Stimulated activated CD8-positive, alpha-beta memory T cell treated with anti-CD3 and anti-CD28 coated beads, Interleukin-15, amount 100 ng/mL, for 24 hours (primary cell): ENCODE results near the gene NDNF.

Experiments used
- DNase-seq: peaks from one replicate; pipeline ENCODE4 v3.0.0-alpha.2; 2020; ENCODE audit warnings: low read depth

Gene NDNF

DNA sequence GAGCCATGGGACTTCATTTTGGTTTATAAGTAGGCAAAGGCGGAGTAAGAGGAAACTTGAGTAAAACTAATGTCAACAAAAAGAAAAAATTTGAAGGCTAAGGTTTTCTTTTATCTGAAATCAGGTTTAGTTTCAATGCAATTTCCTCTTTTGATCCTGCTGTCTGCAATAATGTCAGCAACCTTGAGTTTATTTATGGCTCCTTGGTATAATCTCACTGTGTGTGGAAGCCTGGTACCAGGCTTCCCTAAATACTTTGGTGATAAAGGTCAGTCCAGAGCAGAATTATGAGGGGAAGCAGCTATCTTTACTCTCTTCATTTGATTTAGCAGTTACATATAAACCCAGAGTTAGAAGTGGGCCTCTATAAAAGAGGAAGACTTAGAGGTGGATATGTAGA, 57.8 kb downstream of the NDNF start:
- no peak for DNase-seq

DNA sequence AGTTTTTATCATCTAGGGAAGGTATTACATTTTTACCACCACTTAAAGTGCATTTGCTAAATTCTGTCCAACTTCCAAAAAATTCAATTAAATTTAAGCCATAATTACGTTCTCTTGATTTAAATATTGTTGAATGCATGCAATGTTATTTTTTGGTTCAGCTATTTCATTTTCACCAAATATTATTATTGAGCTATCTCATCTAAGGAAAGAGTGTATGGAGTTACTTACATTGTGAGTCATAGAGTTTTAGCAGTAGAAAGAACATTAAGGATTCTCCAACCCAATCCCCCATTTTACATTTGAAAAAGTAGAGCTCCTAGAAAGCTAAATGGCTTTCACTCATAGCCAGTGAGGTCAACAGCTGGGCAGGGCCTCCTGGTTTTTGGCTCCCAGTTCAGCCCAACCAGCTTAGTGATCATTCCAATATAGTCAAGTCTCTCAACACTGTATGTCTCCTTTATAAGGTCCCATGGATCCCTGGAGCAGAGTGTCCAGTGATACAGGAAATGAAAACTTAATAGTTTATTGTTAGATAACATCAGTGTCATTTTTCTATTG, 60.5 kb downstream of the NDNF start:
- no peak for DNase-seq

DNA sequence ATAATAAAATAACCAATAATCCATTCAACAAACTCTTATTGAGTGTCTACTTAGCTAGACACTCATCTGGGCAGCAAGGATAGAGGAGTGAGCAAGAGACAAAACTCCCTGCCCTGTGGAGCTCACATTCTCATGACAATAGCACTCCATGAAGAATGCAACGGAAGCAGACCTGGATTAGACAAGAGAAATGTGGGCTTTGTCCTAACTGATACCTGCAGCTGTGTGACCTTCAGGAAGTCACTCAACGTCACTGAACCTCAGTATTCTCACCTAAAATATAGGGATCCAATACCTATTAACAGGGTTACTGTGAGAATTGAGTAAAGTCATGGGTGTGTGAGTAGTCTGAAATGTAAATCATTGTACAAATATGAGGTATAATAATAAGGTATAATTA, 61.2 kb downstream of the NDNF start:
- no peak for DNase-seq

DNA sequence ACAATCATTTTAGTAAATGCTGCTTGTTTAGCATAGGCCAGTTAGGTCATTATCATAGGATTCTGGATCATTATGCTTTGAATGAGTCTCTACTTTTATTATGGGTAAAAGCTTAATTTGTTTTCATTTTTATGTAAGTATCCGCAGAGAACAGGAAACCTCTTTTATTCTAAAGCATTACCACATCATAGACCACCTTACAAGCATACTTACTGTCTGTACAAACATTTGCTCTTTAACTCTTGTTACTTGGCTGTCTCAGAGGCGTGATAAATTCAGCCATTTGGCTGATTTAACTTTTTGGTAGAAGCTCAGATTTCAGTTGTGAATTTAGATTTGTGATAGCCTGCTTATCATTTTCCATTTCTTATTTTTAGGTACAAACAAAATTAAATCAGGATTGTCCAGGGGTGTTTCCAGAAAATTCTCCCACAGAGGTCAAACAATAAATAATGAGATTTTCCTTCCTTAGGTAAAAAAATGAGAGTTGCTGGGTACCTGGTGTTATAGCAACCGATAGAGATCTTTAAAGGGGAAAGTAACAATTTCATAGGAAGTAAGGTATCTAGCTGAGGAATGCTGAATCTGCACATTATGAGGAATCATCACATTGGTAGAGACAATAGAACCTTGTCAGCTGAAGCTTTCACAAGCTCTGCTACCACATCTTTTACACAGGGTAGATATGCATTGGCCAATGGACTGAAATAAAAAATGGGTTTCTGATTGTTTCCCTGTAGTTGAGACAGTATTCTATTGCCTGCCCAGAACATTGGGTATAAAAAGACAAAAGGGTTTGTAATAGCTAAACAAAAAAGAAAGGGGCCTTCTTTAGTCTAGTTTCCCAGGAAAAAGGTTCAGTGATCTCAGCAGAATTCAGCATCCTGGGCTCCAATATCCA, 62.5 kb downstream of the NDNF start:
- DNase-seq = no peak

DNA sequence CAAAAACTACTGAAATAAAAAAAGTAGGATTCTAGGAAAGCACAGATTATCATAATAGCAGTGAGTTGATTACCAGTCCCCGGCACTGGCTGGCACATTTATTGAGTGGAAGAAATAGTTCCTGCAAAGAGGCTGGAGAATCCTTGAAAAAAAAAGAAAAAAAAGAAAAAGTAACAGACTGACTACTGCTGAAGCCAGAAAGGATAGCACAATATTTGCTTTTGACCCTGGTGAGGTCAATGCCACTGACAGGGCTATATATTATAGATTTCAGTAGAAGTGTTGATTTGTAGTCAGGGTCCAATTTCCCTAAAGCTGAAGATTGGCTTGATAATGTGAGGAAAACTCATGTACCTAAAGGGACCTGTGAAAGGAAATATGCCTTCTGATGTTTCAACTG, 64.7 kb downstream of the NDNF start:
- DNase-seq = no peak

DNA sequence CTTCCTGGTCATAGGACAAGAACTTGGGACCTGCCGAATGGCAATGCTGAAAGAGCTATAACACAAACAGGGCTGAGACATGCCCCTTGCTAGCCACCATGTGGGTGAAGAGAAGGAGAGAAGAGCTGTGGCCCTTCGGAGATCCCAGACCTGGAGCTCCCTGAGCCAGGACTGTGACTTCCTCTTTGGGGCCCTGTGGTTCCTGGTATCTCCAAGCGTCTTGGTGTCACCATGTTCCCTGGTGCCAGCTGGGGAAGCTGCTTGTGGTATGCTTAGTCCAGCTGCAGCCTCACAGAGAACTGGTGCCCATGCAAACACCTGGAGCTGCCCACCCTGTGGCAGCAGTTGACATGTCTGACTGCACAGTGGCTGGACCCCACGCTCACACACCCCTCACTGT, 68.5 kb downstream of the NDNF start:
- no peak for DNase-seq

DNA sequence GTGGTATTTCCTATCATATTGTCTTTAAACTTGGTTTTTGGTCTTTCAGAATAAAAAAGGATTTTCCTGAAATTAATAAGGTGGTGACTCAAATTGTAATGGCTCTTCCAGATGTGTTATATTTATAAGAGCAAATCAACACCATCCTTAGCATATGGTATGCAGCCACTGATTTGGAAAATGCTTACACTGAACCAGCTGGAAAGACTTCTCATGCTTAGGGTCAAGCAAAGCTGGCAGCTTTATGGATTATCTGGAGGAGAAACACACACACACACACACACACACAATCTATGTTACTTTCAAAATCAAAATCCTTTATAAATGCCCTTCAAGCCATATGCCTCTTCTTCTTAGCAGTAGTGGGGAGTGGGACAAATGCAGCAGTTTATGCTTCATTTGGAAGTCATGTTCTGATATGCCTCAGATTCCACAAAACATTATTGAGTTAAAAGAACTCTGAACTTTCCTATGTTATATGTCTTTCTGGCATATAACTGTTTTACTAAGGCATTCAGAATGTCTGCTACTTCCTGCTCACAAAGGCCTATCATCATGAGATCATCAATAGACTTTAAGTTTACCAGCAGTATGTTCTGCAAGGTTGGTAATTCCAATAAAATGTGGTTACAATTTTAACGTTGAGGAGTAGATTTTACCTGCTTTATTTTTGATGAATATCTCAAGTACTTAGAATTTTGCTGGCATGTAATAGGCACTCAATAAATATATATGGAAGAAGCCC, 76.9 kb downstream of the NDNF start:
- DNase-seq = no peak

DNA sequence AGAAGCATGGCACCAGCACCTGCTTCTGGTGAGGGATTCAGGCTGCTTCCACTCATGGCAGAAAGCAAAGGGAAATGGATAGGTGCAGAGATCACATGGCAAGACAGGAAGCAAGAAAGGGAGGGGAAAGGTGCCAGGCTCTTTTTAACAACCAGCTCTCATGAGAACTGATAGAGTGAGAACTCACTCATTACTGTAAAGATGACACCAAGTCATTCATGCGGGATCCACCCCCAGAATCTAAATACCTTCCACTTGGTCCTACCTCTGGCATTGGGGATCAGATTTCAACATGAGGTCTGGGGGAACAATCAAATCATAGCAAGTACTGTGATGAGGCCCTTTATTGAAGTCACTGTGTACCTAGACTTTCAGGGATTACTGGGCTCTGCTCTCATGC, 77.8 kb downstream of the NDNF start:
- DNase-seq = no peak

DNA sequence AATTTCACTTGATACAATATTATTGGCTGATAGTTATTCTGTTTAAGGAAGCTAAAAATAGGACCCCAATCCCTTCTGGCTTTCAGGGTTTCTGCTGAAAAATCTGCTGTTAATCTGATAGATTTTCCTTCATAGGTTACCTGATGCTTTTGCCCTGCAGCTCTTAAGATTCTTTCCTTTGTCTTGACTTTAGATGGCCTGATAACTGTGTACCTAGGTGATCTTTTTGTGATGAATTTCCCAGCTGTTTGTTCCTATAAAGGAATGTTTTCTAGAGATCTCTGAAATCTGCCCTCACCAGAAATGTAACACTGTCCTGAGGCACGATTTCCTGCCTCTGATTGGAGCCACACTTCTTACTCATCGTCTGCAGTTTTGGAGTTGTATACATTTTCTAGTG, 80.5 kb downstream of the NDNF start:
- DNase-seq = no peak

DNA sequence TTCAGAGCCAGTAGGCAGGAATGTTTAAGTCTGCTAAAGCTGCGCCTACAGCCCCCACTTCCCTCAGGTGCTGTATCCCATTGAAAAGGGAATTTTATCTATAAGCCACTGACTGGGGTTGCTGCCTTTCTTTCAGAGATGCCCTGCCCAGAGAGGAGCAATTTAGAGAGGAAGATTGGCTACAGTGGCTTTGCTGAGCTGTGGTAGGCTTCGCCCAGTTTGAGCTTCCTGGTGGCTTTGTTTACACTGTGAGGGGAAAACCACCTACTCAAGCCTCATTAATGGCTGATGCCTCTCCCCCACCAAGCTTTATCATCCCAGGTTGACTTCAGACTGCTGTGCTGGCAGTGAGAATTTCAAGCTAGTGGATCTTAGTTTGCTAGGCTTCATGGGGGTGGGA, 82.1 kb downstream of the NDNF start:
- DNase-seq = no peak
